Subcutaneous adipose tissue (tissue), 4 donors: ENCODE results near the gene LYPD1. TPM values are rescaled to one million over a fixed set of nuclear protein-coding genes. Genes with fewer than 3 reads are reported as not detected.

Source experiments
- total RNA-seq, 4 donors: library from RNA; depleted of rRNA; stranded (reverse); fragments of >200 nt; gene quantifications; one replicate each; pipeline ENCODE4 v1.1.0, GENCODE V29; 2016
- TF ChIP-seq, protein P1 (sequence below): fragments of 450-650 bp; IDR thresholded peaks from one replicate; pipeline ENCODE4 v1.5.1; 2016; ENCODE audit warnings: low read depth, mild to moderate bottlenecking, control low read depth, antibody characterized with exemption, moderate library complexity

The LYPD1 gene
- total RNA-seq, 4 donors from 2014 or later, result 0.66 to 1.5 TPM; not detected in 2

DNA sequence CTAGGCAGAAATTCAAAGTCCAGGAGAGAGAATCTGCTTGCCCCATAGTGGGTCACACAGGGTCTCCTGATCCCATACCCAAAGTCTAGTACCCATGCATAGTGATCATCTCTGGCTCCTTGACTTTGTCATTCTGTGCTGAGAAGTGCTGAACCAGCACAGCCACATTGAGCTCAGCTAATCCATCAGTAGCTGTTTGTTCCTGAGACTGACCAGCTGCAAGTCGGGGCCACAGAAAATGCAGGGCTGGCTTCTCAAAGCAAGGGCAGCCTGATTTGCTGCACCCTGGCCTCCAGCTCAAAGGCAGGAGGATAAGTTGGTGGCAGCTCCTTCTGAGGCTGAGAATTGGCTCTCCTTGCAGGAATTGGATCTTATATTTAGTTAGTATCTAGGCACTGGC is 72.2 kb downstream of the LYPD1 start:
- TF ChIP-seq, protein P1, sequence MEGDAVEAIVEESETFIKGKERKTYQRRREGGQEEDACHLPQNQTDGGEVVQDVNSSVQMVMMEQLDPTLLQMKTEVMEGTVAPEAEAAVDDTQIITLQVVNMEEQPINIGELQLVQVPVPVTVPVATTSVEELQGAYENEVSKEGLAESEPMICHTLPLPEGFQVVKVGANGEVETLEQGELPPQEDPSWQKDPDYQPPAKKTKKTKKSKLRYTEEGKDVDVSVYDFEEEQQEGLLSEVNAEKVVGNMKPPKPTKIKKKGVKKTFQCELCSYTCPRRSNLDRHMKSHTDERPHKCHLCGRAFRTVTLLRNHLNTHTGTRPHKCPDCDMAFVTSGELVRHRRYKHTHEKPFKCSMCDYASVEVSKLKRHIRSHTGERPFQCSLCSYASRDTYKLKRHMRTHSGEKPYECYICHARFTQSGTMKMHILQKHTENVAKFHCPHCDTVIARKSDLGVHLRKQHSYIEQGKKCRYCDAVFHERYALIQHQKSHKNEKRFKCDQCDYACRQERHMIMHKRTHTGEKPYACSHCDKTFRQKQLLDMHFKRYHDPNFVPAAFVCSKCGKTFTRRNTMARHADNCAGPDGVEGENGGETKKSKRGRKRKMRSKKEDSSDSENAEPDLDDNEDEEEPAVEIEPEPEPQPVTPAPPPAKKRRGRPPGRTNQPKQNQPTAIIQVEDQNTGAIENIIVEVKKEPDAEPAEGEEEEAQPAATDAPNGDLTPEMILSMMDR, result no peak

DNA sequence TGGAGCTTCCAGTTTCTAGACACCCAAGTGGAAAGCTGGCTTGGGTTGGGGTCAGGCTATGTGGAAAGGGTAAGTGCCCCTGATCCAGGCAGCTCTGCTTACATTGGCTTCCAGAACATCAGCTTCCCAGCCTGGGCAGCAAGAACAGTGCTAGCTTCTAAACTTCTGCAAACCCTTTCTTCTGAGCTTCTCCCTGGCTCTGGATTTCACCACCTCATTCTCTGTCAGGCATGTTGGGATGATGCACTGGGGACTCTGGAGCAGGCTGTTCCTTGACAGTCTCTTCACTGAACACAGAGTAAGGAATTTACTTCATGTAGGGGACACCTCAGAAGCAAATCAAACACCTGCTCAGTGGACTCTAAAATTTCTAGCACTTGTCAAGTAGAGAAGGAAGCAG is 72.8 kb downstream of the LYPD1 start:
- TF ChIP-seq, protein P1, result no peak

DNA sequence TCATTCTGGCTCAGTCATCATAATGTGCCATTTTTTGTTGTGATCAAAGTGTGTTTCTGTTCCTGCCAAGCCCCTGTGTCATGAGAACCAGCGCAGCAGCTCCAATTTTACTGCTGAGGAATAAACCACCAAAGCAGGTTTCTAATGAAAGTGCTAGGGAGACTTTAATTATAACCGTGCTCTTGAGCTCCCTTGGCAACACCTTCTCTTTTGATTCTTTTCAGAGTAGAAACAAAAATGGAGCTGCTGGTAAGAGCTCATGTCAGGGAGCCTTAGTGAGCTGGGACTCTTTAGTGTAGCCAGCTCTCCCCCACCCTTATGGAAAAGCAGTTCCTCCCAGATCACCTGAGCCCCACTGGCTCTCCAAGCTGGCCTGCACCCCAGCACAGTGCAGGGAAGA is 74.3 kb downstream of the LYPD1 start:
- TF ChIP-seq, protein P1, result no peak

DNA sequence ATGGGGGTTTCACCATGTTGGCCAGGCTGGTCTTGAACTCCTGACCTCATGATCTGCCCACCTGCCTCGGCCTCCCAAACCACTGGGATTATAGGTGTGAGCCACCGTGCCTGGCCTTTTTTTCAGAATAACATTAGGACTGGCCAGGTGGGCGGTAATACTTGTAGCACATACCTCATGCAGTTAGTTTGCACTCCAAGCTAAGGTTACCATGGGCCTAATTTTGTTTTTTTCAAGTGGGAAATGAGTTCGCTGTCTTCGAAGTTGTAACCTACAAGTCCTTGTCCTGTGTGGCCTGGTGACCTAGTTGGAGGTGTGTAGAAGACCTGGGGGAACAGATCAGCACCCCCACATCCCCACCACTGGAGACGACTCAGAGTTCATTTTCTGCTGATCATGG is 74.8 kb downstream of the LYPD1 start:
- TF ChIP-seq, protein P1, result no peak
